IPS-15b (cell line): ENCODE measurements around the gene PXT1.

Experiments used
- H3K27me3 ChIP-seq: one replicate; pipeline ENCODE4 v1.6.1; 2013; ENCODE audit warnings: low read length; ENCODE audit not compliant: control insufficient read depth, insufficient read depth
- H3K36me3 ChIP-seq: one replicate; pipeline ENCODE4 v1.6.1; 2013; ENCODE audit warnings: low read length; ENCODE audit not compliant: control insufficient read depth, insufficient read depth
- H3K4me1 ChIP-seq: one replicate; pipeline ENCODE4 v1.6.1; 2013; ENCODE audit warnings: mild to moderate bottlenecking, low read length; ENCODE audit not compliant: control insufficient read depth, insufficient read depth
- H3K4me3 ChIP-seq: one replicate; pipeline ENCODE4 v1.5.1; 2013; ENCODE audit warnings: low read depth, low read length
- H3K9ac ChIP-seq: one replicate; pipeline ENCODE4 v1.6.1; 2013; ENCODE audit warnings: low read depth, mild to moderate bottlenecking, low read length
- H3K9me3 ChIP-seq: one replicate; pipeline ENCODE4 v1.6.1; 2013; ENCODE audit warnings: mild to moderate bottlenecking, low read length; ENCODE audit not compliant: control insufficient read depth, insufficient read depth

Gene PXT1

DNA sequence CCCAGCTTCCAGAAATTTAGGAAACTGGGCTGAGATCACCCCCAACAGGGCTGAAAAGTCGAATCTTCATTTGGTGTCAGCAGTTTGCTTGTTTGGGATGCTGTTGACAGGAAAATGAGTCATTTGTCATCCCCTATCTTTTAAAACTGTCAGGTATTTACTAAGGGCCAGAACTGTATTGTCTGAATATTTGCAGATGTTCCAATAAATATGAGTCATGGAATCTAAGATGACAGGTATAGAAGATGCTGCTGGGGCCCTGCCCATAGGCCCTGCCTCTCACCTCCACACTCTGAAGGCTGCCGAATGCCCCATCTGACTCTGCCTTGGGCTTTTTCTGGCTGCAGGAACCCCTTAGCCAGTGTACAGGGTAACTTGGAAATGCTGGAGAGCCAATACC is 59.0 kb downstream of the PXT1 start:
- peaks cover 10% of the 10 kb centered on the region for H3K4me1 ChIP-seq

DNA sequence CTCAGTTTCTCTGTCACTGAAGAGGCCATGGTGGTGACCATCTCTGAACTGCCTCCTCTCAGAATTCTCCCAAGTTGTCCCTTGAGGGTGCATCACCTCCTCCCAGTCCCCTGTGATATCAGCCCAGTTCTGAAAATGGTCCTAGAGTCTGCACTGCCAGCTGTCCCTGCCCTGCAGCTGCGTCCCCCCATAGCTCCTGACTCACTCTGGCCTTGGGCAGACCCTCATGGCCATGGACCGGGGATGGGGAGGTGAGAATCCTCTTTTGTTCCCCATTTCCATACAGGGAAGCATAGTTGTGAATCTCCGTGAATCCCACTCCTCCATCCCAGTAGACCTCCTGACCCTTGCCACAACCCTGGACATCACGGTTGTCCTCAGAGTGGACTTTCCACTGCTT is 59.7 kb downstream of the PXT1 start:
- H3K4me3 ChIP-seq, result no peak overlapping the region
- H3K9ac ChIP-seq, result no peak overlapping the region
- H3K27me3 ChIP-seq, result peaks cover 31% of the 10 kb centered on the region
- H3K36me3 ChIP-seq, result no peaks in the 10 kb centered on the region
- peaks cover 10% of the 10 kb centered on the region for H3K4me1 ChIP-seq
- H3K9me3 ChIP-seq, result no peaks in the 10 kb centered on the region

More for the DNA sequence above, 59.0 kb downstream of the PXT1 start:
- Histone ChIP-seq H3K9ac (no peak overlapping the region), H3K4me3 (no peak overlapping the region), H3K27me3 (peaks cover 37% of the 10 kb centered on the region), H3K36me3 (no peaks in the 10 kb centered on the region), H3K9me3 (no peaks in the 10 kb centered on the region)

DNA sequence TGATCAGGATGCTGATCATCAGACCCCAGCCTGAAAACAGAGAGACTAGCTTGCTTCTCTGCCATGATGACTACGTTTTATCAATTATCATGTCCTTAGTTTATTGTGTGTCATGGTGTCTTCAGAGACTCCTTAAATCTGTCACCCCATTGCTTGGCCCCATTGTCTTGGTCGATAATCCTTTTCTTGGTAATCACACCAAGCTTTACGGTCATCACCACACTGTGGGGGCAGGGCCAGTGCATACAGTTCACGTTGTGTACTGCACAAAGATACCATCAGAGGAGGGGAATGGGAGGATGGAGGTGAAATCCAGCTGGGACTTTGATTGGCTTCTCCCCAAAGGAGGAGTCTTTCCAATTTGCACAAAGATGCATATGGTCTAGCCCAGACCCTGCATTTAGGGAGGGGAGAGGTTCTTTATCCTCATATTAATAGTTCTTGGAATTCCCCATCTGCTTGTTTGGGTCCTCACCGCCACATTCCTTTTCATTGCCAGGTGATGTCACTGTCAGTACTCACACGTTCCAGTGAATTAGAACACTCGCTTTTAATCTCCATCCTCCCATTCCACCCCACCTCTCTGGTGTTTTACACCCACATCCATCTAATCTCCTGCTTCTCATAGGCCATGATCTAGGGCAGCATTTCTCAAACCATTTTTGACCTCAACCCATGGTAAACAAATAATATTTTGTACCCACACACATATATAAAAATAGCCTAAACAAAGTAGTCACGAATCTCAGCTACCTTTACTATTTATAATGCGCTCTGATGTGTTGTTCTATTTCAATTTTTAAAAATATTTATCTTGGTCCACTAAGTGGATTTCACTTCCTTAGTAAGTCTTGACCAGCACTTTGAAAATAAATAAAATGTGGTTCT is 60.9 kb downstream of the PXT1 start:
- no peaks in the 10 kb centered on the region for H3K36me3 ChIP-seq
- H3K4me1 ChIP-seq, result peaks cover 10% of the 10 kb centered on the region
- no peak overlapping the region for H3K4me3 ChIP-seq
- H3K9ac ChIP-seq, result no peak overlapping the region
- peaks cover 18% of the 10 kb centered on the region for H3K27me3 ChIP-seq
- H3K9me3 ChIP-seq, result no peaks in the 10 kb centered on the region

DNA sequence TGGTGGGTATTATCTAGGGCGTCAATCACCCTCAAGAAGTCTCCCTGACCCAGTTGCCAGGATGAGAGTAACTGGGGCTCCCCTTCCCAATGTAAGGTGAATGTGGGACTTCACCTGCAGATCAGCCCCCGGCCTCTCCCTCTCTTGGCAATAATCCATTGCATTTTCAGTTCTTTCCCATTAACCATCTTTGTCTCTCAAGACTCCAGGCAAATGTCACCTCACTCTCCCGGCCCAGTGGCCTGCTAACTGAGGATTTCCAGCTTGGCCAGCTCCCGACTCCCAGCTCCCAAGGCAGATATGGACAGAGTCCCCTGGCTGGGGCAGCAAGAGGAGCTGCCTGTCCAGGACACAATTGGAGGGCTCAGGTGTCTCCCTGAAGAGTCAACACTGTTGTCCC is 62.5 kb downstream of the PXT1 start:
- Histone ChIP-seq H3K9ac (no peak overlapping the region), H3K27me3 (peaks cover 3% of the 10 kb centered on the region), H3K4me3 (no peak overlapping the region), H3K9me3 (no peaks in the 10 kb centered on the region), H3K4me1 (peaks cover 5% of the 10 kb centered on the region), H3K36me3 (no peaks in the 10 kb centered on the region)

DNA sequence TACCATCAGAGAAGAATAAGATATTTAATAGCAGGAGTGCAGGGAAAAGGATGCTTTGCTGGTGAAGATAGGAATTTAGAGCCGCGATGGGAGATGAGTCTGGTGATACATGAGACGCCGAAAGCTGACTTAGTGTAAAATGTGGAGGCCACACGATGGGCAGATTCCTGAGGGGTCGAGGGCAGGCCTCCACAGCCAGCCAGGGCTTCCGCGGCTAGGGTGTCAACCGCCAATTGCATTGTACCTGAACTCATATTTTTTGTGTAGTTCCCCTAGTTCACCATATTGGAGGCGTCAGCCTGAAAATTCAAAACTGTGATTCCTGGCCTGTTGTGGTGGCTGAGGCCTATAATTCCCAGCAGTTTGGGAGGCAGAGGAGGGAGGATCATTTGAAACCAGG is 63.7 kb downstream of the PXT1 start:
- H3K4me1 ChIP-seq, result peaks cover 5% of the 10 kb centered on the region
- H3K9ac ChIP-seq, result no peak overlapping the region
- H3K9me3 ChIP-seq, result no peaks in the 10 kb centered on the region
- no peak overlapping the region for H3K4me3 ChIP-seq
- H3K27me3 ChIP-seq, result no peaks in the 10 kb centered on the region
- H3K36me3 ChIP-seq, result no peaks in the 10 kb centered on the region

DNA sequence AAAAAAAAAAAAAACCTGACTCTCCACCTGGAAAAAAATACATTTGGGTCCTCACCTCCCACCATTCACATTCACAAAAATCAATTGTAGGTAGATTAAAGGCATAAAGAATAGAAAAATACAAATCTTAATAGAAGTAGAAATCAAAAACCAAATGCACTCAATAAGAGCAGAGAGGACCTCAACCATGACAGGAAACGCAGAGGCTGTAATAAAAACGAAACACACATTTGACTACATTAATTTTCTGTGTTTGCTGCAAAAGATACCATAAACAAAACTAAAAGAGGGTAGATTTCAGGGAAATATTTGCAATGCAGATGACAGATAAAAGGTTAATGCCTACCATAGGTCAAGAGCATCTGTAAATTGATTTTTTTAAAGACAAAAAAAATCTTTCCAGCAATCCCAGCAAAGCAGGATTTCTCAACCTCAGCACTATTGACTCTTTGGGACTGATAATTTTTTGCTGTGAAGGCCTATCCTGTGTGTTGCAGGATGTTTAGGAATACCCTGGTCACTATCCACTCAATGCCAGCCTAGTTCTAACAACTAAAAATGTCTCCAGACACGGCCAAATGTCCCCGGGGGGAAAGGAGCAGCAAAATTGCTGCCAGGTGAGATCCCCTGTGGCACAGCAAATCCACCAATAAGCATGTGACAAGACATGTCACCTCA is 64.3 kb downstream of the PXT1 start:
- no peaks in the 10 kb centered on the region for H3K36me3 ChIP-seq
- no peaks in the 10 kb centered on the region for H3K27me3 ChIP-seq
- no peak overlapping the region for H3K4me3 ChIP-seq
- H3K9me3 ChIP-seq, result no peaks in the 10 kb centered on the region
- peaks cover 5% of the 10 kb centered on the region for H3K4me1 ChIP-seq
- H3K9ac ChIP-seq, result no peak overlapping the region

DNA sequence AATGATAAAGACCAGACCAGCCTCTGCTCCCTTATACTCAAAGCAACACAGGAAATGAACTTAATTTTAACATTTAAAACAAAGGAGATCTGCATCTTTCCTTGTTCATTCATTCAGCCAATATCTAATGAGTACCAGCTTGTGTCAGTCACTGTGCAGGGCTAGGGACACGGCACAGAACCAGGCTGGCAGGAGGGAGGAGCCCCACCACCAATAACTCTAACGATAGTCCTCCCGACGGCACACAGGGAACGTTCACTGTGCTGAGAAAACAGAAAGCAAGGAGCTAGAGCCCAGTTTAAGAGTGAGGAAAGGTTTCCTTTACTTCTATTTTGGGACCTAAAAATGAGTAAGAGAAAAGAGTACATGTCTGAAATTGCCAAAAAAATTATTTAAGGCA is 65.1 kb downstream of the PXT1 start:
- Histone ChIP-seq H3K27me3 (no peaks in the 10 kb centered on the region), H3K9ac (no peak overlapping the region), H3K36me3 (no peaks in the 10 kb centered on the region), H3K4me3 (no peak overlapping the region), H3K9me3 (no peaks in the 10 kb centered on the region), H3K4me1 (peaks cover 5% of the 10 kb centered on the region)

DNA sequence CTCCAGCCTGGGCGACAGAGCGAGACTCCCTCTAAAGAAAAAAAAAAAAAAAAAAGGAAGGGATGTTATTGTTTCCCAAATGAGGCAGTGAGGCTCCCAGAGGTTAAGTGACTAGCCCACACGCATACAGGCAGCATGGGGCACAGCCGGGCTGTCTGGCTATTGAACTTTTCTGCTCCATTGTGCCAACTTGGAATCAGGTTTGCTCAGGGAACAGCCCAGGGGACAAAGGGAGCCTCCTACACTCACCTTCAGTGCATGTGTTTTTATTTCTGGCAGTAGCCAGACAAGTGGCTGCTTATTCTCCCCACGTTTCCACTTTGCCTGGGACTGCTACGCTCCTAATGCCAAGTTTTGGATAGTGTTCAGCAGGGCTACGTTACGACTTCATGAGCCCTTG is 65.9 kb downstream of the PXT1 start:
- H3K4me3 ChIP-seq, result no peak overlapping the region
- no peaks in the 10 kb centered on the region for H3K27me3 ChIP-seq
- no peaks in the 10 kb centered on the region for H3K9me3 ChIP-seq
- H3K9ac ChIP-seq, result no peak overlapping the region
- H3K4me1 ChIP-seq, result peaks cover 5% of the 10 kb centered on the region
- no peaks in the 10 kb centered on the region for H3K36me3 ChIP-seq

DNA sequence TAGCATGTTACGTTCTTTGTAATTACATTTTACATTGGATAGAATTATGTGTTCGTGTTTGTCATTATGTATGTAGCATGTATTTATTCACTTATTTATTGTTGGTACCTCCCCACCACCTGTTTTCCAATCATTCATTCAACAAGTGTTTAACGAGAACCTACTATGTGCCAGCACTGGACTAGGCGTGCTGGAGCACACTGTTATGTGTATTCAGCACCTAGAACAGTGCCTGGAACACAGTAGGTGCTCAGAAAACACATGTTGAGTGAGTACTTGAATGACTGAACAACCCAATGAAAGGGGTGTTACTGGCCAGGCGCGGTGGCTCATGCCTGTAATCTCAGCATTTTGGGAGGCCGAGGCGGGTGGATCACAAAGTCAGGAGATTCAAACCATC is 66.5 kb downstream of the PXT1 start:
- Histone ChIP-seq H3K27me3 (no peaks in the 10 kb centered on the region), H3K4me3 (no peak overlapping the region), H3K4me1 (peaks cover under 1% of the 10 kb centered on the region), H3K36me3 (no peaks in the 10 kb centered on the region), H3K9ac (no peak overlapping the region), H3K9me3 (no peaks in the 10 kb centered on the region)

DNA sequence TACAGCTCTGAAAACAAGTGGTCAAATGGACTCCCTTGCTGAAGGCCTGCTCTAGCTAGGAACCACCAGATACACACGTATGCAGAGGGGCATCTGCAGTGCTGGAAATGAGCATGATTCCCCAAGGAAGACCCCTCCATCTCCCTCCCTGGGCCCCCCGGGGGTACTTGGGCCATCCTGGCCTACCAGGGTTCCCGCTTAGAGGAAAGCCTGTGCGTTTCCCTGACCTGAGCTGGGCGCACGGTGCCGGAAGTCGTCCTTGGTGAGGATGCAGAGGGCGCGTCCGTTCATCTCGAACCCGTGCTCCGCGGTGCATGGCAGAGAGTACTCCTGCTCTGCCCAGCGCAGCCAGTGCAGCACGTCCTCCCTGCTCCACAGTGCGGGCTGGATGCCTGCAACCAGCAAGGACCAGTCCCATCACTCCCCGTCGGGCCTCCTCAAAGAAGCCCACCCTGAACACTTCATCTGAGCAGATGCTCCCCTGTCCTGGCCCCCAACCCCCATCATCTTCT is 67.0 kb downstream of the PXT1 start:
- H3K9ac ChIP-seq, result no peak overlapping the region
- no peaks in the 10 kb centered on the region for H3K9me3 ChIP-seq
- no peaks in the 10 kb centered on the region for H3K27me3 ChIP-seq
- no peaks in the 10 kb centered on the region for H3K4me1 ChIP-seq
- no peak overlapping the region for H3K4me3 ChIP-seq
- no peaks in the 10 kb centered on the region for H3K36me3 ChIP-seq

DNA sequence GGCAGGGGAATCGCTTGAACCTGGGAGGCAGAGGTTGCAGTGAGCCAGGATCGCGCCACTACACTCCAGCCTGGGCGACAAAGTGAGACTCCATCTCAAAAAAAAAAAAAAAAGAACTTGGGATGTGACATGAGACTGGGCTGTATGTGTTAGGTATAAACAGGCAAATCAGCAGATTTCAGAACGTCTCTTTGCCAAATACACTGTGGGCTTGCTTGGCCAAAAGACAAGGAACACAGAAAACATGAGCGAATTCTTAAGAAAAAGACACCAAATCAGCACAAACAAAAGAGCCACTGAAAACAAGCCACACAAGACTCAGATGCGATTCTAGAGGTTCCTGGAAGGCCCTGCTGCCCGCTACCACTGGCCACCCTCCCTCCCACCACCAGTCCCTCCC is 67.7 kb downstream of the PXT1 start:
- no peak overlapping the region for H3K9ac ChIP-seq
- H3K9me3 ChIP-seq, result no peaks in the 10 kb centered on the region
- H3K36me3 ChIP-seq, result no peaks in the 10 kb centered on the region
- no peaks in the 10 kb centered on the region for H3K4me1 ChIP-seq
- no peaks in the 10 kb centered on the region for H3K27me3 ChIP-seq
- H3K4me3 ChIP-seq, result no peak overlapping the region

DNA sequence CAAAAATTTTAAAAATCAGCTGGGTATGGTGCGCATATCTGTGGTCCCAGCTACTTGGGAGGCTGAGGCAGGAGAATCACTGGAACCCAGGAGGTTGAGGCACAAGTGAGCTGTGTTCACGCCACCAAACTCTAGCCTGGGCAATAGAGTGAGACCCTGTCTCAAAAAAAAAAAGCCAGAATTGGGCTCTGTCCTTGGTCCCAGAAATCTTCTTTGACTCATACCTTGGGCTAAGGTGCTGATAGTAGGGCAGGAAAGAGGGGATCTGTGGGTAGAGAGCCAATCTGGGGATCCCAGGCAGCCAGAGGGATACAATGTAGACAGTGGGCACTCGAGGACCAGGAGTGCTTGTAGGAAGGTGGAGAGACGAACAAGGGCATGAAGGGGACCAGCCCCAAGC is 68.5 kb downstream of the PXT1 start:
- no peaks in the 10 kb centered on the region for H3K36me3 ChIP-seq
- no peak overlapping the region for H3K4me3 ChIP-seq
- no peaks in the 10 kb centered on the region for H3K9me3 ChIP-seq
- no peaks in the 10 kb centered on the region for H3K4me1 ChIP-seq
- no peak overlapping the region for H3K9ac ChIP-seq
- H3K27me3 ChIP-seq, result no peaks in the 10 kb centered on the region
